Neural progenitor cell (in vitro differentiated cells): ENCODE results near the gene DDOST.

Experiments
- CTCF ChIP-seq: fragments of 200-600 bp; sonication (generic); IDR thresholded peaks from 2 replicates; pipeline ENCODE4 v1.5.1; 2017; ENCODE audit warnings: antibody characterized with exemption, mild to moderate bottlenecking
- EZH2 ChIP-seq: fragments of 200-600 bp; sonication (generic); IDR thresholded peaks from 2 replicates; pipeline ENCODE4 v1.6.1; 2017; ENCODE audit warnings: antibody characterized with exemption, mild to moderate bottlenecking, moderate library complexity
- EZH2phosphoT487 ChIP-seq: fragments of 200-600 bp; sonication (generic); IDR thresholded peaks from 2 replicates; pipeline ENCODE4 v1.6.1; 2017; ENCODE audit warnings: antibody characterized with exemption

GRCh38 chr1:20636785-20637347 lies 24.3 kb downstream of the DDOST start:
- TF ChIP-seq EZH2phosphoT487 = no peak
- TF ChIP-seq CTCF = no peak
- TF ChIP-seq EZH2 = no peak
